HG03066 (cell line): Measurements from ENCODE around the gene MYO10.
"Not testable (repeated sequence)": the region's sequence is repeated elsewhere in the genome, so short reads cannot be mapped to it uniquely, and the experiment has no call there.

Source experiments
- ATAC-seq: cut with Tn5 transposase; IDR thresholded peaks from one replicate; pipeline ENCODE4 v1.9.1; 2021; ENCODE audit warnings: low read depth; ENCODE audit not compliant: unreplicated experiment

The MYO10 gene

DNA sequence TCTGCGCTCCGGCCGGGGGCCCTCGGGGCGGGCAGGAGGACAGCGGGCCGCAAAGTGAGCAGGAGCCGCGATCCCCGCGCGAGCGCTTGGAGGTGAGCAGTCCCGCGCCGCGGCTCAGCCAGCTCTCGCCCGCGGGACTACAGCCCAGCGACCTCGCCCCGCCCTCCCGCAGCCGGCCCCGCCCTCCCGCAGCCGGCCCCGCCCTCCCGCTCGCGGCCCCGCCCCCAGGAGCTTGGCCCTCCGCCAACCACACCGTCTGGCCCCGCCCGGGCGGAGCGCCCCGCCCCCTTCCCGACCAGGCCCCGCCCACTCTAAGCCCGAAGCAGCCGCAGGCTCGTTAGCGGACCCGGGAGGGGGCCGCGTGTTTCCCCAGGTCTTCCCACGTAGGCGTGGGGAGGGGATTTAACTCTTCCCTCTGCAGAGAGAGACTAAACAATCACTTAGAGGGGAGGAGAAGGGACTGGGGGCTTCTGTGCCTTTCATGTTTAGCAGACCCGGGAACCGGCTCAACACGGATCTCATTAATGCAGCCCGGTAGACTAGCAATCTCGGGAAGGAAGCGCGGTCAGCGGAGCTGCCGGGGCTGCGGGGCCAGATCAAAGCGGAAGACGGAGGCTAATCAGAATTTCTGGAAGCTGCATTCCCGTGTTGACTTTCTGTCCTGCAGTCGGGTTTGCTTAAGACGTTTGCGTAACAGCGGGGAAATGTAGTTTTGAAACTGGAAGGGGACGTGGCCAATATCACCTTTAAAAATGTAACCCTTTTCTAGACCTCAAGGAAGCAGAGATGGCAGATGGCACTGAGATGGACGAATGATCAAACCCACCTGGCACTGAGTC is at the start of gene MYO10:
Gene MYO10 (minus strand): TSS at position 139 of the 839 bp plus-strand sequence. CDS start 480 bp downstream, outside the sequence.
- peak; percentile 53 for ATAC-seq

DNA sequence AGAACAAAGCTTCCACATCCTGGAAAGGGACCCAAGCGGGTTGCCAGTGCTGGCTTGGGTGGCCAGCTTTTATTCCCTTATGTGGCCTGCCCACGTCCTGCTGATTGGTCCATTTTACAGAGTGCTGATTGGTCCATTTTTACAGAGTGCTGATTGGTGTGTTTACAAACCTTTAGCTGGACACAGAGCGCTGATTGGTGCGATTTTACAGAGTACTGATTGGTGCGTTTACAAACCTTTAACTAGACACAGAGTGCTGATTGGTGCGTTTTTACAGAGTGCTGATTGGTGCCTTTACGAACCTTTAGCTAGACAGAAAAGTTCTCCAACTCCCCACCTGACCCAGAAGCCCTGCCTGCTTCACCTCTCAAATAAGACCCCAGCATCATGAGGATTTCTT is 49.2 kb upstream of the MYO10 start:
- not testable (repeated sequence) for ATAC-seq

DNA sequence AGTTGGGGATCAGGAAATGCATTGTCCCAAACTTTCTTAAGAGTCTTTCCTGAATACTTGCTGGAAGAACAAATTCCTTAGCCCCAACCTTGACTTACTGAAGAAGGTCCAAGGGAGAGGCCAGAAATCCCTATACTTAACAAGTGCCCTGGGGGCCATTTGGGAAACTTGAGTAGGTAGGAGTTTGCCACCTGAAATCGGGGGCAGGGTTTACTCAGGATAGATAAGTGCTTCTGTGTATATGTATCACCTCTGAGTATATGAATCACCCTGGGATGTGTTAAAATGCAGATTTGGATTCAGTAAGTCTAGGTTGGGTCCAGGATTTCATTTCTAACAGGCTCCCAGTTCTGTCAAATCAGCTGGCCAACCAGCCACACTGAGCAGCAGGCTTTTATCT is 47.9 kb upstream of the MYO10 start:
- ATAC-seq = no peak

DNA sequence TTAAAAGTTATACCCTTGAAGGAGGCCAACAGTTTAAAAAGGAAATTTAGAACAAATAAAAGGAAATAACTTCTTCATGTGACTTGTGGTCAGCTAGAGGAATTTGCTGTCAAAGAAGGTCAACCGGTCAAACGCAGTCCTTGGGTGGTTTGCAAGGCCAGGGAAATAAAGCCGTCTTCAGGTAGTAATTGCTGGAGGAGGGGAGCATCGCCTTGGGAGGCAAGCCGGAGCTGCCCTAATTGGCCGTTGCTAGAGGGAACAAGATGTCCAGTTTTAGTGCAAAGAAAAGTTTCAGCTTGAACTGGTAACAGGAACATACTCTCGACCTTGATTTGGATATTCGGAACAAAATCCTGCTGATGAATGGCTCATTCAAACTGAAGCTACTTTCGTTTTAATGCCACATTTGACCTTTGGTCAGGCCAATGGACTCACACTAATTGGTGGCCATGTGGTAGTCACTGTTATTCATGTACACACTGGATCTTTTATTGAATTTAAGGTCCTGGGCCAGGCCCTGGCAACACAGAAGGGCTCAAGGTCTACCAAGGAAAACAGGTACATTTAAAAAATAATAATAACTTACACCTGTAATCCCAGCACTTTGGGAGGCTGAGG is 47.0 kb upstream of the MYO10 start:
- ATAC-seq = no peak

DNA sequence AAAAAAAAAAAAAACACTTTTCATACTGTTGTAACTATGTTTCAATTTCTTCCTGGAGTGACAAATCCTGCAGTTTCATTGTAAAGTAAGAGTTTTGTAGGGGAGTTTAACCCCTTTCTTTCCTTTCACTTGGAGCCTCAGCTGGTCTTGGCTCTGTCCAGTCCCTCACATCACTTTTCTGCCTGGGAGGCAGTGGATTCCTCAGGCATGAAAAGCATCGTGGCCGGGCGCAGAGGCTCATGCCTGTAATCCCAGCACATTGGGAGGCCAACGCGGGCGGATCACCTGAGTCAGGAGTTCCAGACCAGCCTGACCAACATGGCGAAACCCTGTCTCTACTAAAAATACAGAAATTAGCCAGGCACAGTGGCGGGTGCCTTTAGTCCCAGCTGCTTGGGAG is 45.6 kb upstream of the MYO10 start:
- no peak for ATAC-seq

DNA sequence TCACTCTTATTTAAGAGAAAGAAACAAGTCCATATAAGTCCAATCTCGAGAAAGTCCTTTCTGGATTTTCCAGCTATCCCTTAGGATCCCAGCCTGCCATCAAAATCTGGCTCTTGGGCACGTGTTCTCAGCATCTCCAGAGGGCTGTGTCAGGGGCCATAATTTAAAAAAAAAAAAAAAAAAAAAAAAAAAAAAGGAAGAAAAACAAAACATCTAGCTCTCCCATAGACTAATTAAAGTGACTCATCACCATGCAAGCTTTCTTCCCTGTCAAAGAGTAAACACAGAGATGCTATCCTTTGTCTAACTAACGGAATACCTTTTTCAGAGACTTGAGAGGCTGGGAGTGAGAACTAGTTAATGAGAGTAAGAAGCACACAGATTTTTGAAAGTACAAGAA is 44.9 kb upstream of the MYO10 start:
- ATAC-seq = no peak

DNA sequence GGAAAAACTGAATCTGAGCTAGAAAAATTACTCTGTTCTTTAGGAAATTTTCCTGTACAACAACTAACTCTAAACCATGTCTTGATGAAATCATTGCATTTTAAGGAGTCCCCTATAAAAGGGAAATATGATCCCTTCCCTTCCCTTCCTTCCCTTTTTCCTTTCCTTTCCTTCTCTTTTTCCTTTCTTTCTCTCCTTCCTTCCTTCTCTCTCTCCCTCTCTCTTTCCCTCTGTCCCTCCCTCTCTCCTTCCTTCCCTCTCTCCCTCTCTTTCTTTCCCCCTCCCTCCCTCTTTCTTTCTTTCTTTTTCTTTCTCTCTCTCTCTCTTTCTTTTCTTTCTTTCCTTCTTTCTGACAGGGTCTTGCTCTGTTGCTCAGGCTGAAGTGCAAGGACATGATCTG is 42.2 kb upstream of the MYO10 start:
- ATAC-seq = no peak

DNA sequence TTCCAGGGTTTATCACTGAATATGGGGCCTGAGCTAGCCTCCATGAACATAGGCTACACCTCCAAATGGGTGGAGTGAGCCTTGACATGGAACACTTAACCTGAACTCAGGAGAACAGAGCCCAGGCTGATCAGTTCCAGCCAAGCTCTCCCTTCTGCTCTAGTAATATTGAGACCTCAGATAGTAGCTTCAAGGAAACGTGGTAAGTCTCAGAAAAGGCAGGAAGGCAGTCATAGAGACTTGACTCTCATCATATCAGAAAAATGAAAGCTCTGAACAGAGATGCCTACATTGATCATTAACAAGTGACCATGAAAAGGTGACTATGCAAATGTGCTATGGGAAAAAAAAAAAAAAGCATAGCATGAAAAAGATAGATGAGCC is 40.5 kb upstream of the MYO10 start:
- peak; percentile 78 for ATAC-seq

DNA sequence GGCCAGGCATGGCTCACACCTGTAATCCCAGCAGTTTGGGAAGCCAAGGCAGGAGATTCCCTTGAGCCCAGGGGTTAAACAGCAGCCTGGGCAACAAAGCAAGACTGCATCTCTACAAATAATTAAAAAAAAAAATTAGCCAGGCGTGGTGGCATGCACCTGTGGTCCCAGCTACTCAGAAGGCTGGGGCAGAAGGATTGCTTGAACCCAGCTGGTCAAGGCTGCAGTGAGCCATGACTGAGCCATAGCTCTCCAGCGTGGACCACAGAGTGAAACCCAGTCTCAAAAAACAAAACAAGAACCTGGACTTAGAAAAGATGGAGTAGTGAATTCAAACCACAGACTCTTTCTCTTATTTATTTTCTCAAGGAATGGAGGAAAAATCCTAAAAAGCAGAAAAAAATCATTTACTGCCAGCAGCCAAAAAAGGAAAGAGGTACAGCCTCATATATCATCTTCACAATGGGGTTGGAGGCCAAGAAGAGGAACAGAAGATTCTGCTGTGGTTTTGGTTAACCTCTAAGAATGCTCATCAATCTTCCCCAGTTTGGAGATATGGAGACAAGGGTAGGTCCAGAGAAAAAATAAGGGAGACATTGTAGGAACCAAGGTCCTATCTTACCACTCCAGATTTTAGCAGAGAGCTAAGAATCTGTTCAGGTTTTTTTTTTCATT is 40.0 kb upstream of the MYO10 start:
- ATAC-seq = peak; percentile 78

DNA sequence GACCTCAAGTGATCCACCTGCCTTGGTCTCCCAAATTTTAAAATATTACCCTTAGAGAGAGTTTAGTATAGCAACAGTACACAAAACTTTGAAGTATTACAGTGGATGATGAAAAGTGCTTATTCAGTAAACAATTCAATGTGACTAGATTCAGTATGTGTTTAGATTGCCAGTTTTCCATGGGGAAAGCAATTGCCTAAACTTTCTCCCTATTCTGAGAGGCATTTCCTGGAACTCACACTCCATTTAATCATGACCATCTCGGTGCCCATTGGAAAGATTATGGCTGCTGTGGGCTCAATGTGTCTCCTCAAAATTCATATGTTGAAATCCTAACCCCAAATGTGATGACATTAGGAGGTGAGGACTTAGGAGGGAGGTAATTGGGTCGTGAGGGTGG is 38.9 kb upstream of the MYO10 start:
- ATAC-seq = no peak

DNA sequence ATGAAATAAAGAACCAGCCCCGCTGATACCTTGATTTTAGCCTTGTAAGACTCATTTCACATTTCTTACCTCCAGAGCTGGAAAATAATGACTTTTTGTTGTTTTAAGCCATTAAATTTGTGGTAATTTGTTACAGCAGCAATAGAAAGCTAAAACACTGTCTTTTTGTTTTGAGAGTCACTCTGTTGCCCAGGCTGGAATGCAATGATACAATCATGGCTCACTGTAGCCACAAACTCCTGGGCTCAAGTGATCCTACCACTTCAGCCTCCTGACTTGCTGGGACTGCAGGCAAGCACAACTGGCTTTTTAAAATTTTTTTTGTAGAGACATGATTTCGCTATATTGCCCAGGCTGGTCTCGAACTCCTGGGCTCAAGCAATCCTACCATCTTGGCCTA is 34.7 kb upstream of the MYO10 start:
- no peak for ATAC-seq

DNA sequence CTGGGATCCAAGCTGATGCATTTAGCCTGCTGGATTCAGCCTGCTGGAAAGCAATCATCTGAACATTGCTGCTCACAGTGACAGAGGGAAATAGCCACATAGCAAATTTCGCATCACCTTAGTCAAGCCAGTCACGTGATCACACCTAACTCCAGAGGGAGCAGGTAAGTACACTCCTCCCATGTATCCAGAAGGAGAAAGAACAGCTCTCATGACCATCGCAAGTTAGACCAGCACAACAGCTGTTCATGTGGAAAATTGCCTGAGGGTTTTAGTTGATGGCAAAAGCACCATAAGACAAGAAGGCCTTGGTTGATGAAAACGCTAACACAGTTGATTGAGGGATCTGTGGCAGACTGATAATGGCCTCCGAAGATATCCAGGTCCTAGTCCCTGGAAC is 34.2 kb upstream of the MYO10 start:
- ATAC-seq = no peak

DNA sequence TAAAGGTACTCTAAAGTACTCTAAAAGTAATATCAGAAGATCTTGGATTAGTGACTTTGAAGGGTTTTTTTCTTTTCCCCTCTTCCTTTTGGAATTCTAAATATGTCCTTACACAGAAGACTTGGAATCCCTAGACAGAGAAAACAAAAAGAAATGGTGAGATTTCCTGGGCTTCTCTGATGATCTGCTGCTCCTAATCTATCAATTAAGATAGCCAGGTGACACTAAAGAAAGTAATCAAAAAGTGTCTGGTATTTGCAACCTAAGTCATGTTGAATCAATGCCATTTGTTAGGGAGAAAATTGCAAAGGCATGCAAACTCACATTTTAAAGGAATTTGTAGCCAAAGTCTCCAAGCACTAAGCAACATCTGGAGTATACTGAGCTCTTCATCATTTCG is 29.5 kb upstream of the MYO10 start:
- ATAC-seq = no peak

DNA sequence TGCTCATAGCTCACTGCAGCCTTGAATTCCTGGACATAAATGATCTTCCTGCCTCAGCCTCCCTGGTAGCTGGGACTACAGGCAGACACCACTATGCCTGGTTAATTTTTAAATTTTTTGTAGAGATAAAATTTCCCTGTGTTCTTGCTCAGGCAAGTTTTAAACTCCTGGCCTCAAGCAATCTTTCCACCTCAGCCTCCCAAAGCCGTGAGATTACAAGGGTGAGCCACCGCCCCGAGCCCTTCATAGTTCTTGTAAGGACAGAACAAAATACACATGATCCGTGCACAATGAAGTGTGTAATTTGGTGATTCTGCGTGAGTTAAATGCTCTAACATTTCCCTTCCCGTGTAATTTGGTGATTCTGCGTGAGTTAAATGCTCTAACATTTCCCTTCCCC is 27.7 kb upstream of the MYO10 start:
- no peak for ATAC-seq

DNA sequence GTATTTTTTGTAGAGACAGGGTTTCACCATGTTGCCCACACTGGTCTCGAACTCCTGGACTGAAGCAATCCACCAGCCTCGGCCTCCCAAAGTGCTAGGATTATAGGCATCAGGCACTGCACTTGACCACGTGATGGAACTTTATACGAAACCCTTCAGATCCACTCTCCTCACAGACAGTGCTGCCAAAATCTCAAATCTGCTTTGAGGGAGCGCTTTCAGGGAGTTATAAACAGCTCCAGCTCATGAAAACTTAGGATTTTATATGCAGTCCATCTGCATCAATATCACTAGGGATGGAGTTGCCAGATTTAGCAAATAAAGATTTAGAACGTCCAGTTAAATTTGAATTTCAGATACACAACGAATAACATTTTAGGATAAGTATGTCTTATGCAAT is 25.0 kb upstream of the MYO10 start:
- ATAC-seq = no peak

DNA sequence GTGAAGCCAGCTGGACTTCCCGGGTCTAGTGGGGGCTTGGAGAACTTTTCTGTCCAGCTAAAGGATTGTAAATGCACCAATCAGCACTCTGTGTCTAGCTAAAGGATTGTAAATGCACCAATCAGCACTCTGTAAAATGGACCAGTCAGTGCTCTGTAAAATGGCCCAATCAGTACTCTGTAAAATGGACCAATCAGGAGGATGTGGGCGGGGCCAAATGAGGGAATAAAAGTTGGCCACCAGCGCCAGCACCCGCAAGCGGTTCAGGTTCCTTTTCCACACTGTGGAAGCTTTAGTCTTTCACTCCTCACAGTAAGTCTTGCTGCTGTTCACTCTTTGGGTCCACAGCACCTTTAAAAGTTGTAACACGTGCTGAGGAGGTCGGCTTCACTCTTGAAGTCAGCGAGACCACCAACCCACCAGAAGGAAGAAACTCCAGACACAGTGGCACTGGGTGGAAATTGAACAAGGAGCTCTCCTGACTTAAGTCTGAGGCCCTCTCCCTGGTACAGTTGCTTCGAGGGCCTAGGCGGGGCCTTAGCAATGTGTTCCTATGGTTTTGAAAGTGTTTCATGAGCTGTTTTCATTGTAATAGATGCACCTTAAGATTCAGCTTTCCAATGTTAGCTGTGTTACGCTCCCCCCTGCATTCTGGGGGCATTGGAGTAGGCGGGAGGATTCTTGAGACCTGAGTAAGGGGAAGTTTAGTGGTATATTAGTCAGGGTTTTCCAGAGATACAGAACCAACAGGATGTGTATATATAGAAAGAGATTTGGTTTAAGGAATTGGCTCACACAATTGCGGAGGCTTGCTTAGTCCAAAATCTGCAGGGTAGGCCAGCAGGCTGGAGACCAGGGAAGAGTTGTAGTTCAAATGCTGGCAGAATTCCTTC is 21.5 kb upstream of the MYO10 start:
- no peak for ATAC-seq

DNA sequence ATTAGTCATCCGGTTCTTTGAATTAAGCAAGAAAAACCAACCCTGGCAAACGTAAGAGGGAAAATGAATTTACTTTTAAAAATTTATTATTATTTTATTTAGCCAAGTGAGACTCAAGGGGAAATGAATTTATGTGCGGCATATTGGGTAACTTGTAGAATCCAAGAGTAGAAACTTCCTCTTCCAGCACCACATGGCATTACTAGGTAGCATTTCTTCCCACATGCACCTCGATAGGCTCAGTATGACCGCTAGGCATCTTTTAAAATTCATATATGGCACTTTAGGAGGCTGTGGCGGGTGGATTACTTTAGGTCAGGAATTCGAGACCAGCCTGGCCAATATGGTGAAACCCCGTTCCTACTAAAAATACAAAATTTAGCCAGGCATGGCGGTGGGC is 17.6 kb upstream of the MYO10 start:
- no peak for ATAC-seq

DNA sequence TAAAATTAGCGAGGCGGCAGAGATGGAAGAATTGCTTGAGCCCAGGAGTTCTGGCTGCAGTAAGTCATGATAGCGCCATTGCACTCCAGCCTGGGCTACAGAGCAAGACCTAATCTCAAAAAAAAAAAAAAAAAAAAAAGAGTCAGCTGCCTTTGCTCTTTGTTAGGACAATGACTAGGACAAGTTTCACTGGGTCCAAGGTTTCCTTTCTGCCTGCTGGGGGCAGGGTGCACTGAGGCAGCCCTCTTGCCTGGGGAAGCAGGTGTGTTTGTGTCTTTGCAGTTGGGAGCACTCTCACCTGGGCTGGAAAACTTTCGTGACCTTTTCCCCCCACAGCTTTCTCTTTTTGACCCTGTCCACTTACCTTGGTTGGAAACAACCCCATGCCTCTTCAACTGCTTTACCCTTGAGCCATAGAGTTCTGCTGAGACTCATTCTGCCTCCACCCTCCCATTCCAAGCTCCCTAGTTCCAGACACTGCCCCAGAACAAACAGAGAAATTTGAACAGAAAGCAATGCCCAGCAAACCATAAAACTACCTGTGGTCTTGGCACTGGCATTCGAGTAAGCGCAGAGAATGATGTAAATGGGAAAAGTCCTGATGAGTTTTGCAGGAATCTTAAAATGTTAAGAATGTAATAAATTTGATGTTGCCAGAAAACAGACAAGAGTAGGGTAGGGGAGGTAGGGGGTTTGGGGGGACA is 17.0 kb upstream of the MYO10 start:
- ATAC-seq = no peak

DNA sequence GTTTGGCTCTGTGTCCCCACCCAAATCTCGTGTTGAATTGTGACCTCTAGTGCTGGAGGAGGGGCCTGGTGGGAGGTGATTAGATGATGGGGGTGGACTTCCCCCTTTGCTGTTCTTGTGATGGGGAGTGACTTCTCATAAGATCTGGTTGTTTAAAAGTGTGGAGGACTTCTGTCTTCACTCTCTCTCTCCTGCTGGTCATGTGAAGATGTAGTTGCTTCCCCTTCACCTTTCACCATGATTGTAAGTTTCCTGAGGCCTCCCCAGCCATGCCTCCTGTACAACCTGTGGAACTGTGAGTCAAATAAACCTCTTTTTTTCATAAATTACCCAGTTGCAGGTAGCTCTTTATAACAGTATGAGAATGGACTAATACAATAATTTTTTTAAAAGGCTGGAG is 10.6 kb upstream of the MYO10 start:
- ATAC-seq = no peak
